H1 (cell line): Measurements from ENCODE around the gene TRAF3. TPM values are rescaled to one million over a fixed set of nuclear protein-coding genes. Genes with fewer than 3 reads are reported as not detected.

Source experiments
- CTCF ChIA-PET: fragments of 300-600 bp; sonication (Branson Sonifier 250); formaldehyde crosslinking; loops from one replicate; lab custom pipeline; 2021; ENCODE audit not compliant: partially characterized antibody; lab: Charles Lee
- POLR2A ChIA-PET: fragments of 300-600 bp; sonication (Branson Sonifier 250); formaldehyde crosslinking; loops from one replicate; lab custom pipeline; 2021; ENCODE audit warnings: inconsistent platforms; ENCODE audit not compliant: partially characterized antibody; lab: Charles Lee
- DNase-seq, 2 experiments: peaks; one replicate each; pipeline versions ENCODE4 v3.0.0 to v3.0.0-alpha.2; 2010 to 2022; ENCODE audit warnings: low spot score in 2 of 2, low read depth in 1 of 2, mixed read lengths in 1 of 2
- FAIRE-seq: peaks from 2 replicates; lab custom pipeline; 2011; peaks lifted over from hg19 to GRCh38; lab: Jason Lieb, UNC
- H2AFZ ChIP-seq: 2 replicates; pipeline ENCODE4 v1.8.1; 2012; ENCODE audit warnings: low read length, inconsistent platforms
- H2AK5ac ChIP-seq: 2 replicates; pipeline ENCODE4 v1.6.1; 2013; ENCODE audit warnings: low read depth, low read length
- H2BK120ac ChIP-seq: replicated peaks from 2 replicates; pipeline ENCODE3; 2013; ENCODE audit warnings: low read depth, low read length, inconsistent platforms
- H2BK12ac ChIP-seq: 2 replicates; pipeline ENCODE4 v1.6.1; 2013; ENCODE audit warnings: low read depth, low read length
- H2BK15ac ChIP-seq: 2 replicates; pipeline ENCODE4 v1.6.1; 2013; ENCODE audit warnings: low read length
- H2BK20ac ChIP-seq: 2 replicates; pipeline ENCODE4 v1.6.1; 2013; ENCODE audit warnings: low read length
- H2BK5ac ChIP-seq: 2 replicates; pipeline ENCODE4 v1.6.1; 2013; ENCODE audit warnings: low read depth, low read length
- H3K14ac ChIP-seq: 2 replicates; pipeline ENCODE4 v1.6.1; 2013; ENCODE audit warnings: inconsistent platforms; ENCODE audit not compliant: insufficient read length
- H3K18ac ChIP-seq: 2 replicates; pipeline ENCODE4 v1.6.1; 2013; ENCODE audit warnings: low read length; ENCODE audit errors: extremely low read depth
- H3K23ac ChIP-seq: 2 replicates; pipeline ENCODE4 v1.6.1; 2013; ENCODE audit warnings: inconsistent platforms; ENCODE audit not compliant: insufficient read length
- H3K23me2 ChIP-seq: 2 replicates; pipeline ENCODE4 v1.6.1; 2013; ENCODE audit warnings: low read depth, low read length
- H3K27ac ChIP-seq: 2 replicates; pipeline ENCODE4 v1.6.1; 2011; ENCODE audit warnings: low read depth, low read length, inconsistent platforms
- H3K27me3 ChIP-seq, 4 experiments: replicated peaks in 1 of 4; 1 replicate in 1 of 4; 2 replicates in 3 of 4; pipeline versions ENCODE4 v1.6.1 to v1.8.1; 2011 to 2013; ENCODE audit warnings: low read length in 3 of 4, mild to moderate bottlenecking in 3 of 4, inconsistent platforms in 2 of 4, mixed read lengths in 2 of 4, moderate library complexity in 1 of 4; ENCODE audit not compliant: control insufficient read depth in 3 of 4, insufficient read depth in 3 of 4; ENCODE audit errors: extremely low read depth in 1 of 4
- H3K36me3 ChIP-seq, 4 experiments: 2 replicates each; pipeline versions ENCODE4 v1.6.1 to v1.8.1; 2011 to 2013; ENCODE audit warnings: mild to moderate bottlenecking in 4 of 4, low read length in 3 of 4, moderate library complexity in 2 of 4, control low read depth in 1 of 4, inconsistent platforms in 1 of 4; ENCODE audit not compliant: insufficient read depth in 4 of 4, control insufficient read depth in 2 of 4
- H3K4ac ChIP-seq: replicated peaks from 2 replicates; pipeline ENCODE3; 2013; ENCODE audit warnings: low read length, low read depth, mixed read lengths, inconsistent platforms; ENCODE audit not compliant: insufficient read length
- H3K4me1 ChIP-seq, 4 experiments: replicated peaks in 1 of 4; 1 replicate in 1 of 4; 2 replicates in 3 of 4; pipeline versions ENCODE4 v1.6.1 to v1.8.1; 2011 to 2013; ENCODE audit warnings: low read length in 3 of 4, inconsistent platforms in 2 of 4, mixed read lengths in 1 of 4; ENCODE audit not compliant: insufficient read depth in 4 of 4, control insufficient read depth in 3 of 4
- H3K4me2 ChIP-seq, 2 experiments: 2 replicates each; pipeline versions ENCODE4 v1.6.1 to v1.8.1; 2011 to 2013; ENCODE audit warnings: low read depth in 2 of 2, low read length in 2 of 2, control low read depth in 1 of 2, inconsistent platforms in 1 of 2, mild to moderate bottlenecking in 1 of 2; ENCODE audit not compliant: insufficient read depth in 1 of 2
- H3K4me3 ChIP-seq, 4 experiments: fragments of 200-600, 300-600 bp in 1 of 4; sonication (generic), shearing (Covaris generic), sonication (Bioruptor Twin) in 1 of 4; 2 replicates each; pipeline versions ENCODE4 v1.5.1 to v1.8.1; 2011 to 2016; ENCODE audit warnings: low read length in 4 of 4, low read depth in 3 of 4, control low read depth in 2 of 4, inconsistent platforms in 2 of 4, mild to moderate bottlenecking in 2 of 4, mixed read lengths in 1 of 4, moderate library complexity in 1 of 4; ENCODE audit not compliant: insufficient read depth in 2 of 4; ENCODE audit errors: extremely low read depth in 1 of 4
- H3K56ac ChIP-seq: replicated peaks from 2 replicates; pipeline ENCODE3; 2013; ENCODE audit warnings: low read depth, mild to moderate bottlenecking, mixed read lengths, low read length, inconsistent platforms; ENCODE audit not compliant: insufficient read length
- H3K79me1 ChIP-seq: 2 replicates; pipeline ENCODE4 v1.6.1; 2013; ENCODE audit warnings: low read depth, low read length, control low read depth
- H3K79me2 ChIP-seq, 2 experiments: 2 replicates each; pipeline versions ENCODE4 v1.6.1 to v1.8.1; 2012 to 2013; ENCODE audit warnings: low read length in 2 of 2, mild to moderate bottlenecking in 2 of 2, inconsistent platforms in 1 of 2; ENCODE audit not compliant: insufficient read depth in 2 of 2, control insufficient read depth in 1 of 2
- H3K9ac ChIP-seq, 4 experiments: replicated peaks in 1 of 4; 1 replicate in 1 of 4; 2 replicates in 3 of 4; pipeline versions ENCODE4 v1.6.1 to v1.8.1; 2011 to 2013; ENCODE audit warnings: low read depth in 3 of 4, low read length in 3 of 4, control low read depth in 2 of 4, mild to moderate bottlenecking in 2 of 4, moderate library complexity in 2 of 4, inconsistent platforms in 1 of 4; ENCODE audit errors: extremely low read depth in 1 of 4
- H3K9me3 ChIP-seq, 2 experiments: 2 replicates each; pipeline versions ENCODE4 v1.6.1 to v1.8.1; 2012 to 2013; ENCODE audit warnings: mild to moderate bottlenecking in 2 of 2, moderate library complexity in 2 of 2, control low read depth in 1 of 2, inconsistent platforms in 1 of 2, low read depth in 1 of 2, low read length in 1 of 2, mixed read lengths in 1 of 2; ENCODE audit not compliant: insufficient read depth in 2 of 2
- H4K20me1 ChIP-seq, 2 experiments: replicated peaks in 1 of 2; 2 replicates each; pipeline versions ENCODE3 to v1.8.1; 2011 to 2013; ENCODE audit warnings: inconsistent platforms in 2 of 2, low read length in 2 of 2, mild to moderate bottlenecking in 1 of 2; ENCODE audit not compliant: insufficient read depth in 2 of 2, control insufficient read depth in 1 of 2
- H4K5ac ChIP-seq: 2 replicates; pipeline ENCODE4 v1.6.1; 2013; ENCODE audit warnings: low read length, low read depth, mixed read lengths, inconsistent platforms; ENCODE audit not compliant: insufficient read length
- H4K8ac ChIP-seq: 2 replicates; pipeline ENCODE4 v1.8.0; 2013; ENCODE audit warnings: mild to moderate bottlenecking, moderate library complexity, low read length, inconsistent platforms; ENCODE audit not compliant: insufficient read depth; ENCODE audit errors: extremely low read depth
- H4K91ac ChIP-seq: replicated peaks from 2 replicates; pipeline ENCODE3; 2013; ENCODE audit warnings: low read length, mixed read lengths, inconsistent platforms; ENCODE audit not compliant: insufficient read length
- CBX8 ChIP-seq: fragments of 300-800, 300-1000 bp; sonication (generic); IDR thresholded peaks from 2 replicates; pipeline ENCODE4 v1.7.1; 2016; ENCODE audit warnings: low read depth, low read length, borderline replicate concordance
- PHF8 ChIP-seq: fragments of 200-600 bp; sonication (generic); conservative IDR thresholded peaks from 2 replicates; pipeline ENCODE4 v1.7.1; 2012; ENCODE audit warnings: low read depth, mild to moderate bottlenecking, inconsistent platforms, low read length, moderate library complexity
- WGBS, 2 experiments: shearing (Covaris generic) in 1 of 2; methylation state at CpG; one replicate each; pipeline versions ENCODE4 v1.1.6 to v1.1.7; 2013 to 2015; ENCODE audit warnings: low lambda C conversion rate in 2 of 2, mixed read lengths in 2 of 2, inconsistent platforms in 1 of 2, low coverage in 1 of 2, missing lambda C conversion rate in 1 of 2; ENCODE audit not compliant: insufficient replicate concordance in 2 of 2, insufficient coverage in 1 of 2, insufficient read length in 1 of 2; ENCODE audit errors: extremely low coverage in 1 of 2, missing lambda C conversion rate in 1 of 2; 5-methylcytosine and 5-hydroxymethylcytosine counted together
- polyA plus RNA-seq, 7 experiments: library from polyadenylated mRNA; depleted of rRNA in 3 of 7; stranded (reverse) in 5 of 7; unstranded in 2 of 7; fragments of >200 nt in 5 of 7; fragments of 200-250 nt in 2 of 7; gene quantifications; 1 replicate in 5 of 7; 2 replicates in 1 of 7; 4 replicates in 1 of 7; pipeline versions ENCODE4 v1.2.1 to v1.2.3, GENCODE V29; 2011 to 2013; ENCODE audit warnings: missing spikeins in 2 of 7, mixed read lengths in 2 of 7
- total RNA-seq: library from RNA; stranded (reverse); fragmentation: NEBNext Ultra II Directional; extraction: Animal tissue kit (Norgen Biotek cat#: 25700); gene quantifications from 2 replicates; pipeline ENCODE4 v1.2.1, GENCODE V29; 2021

TRAF3 gene
- total and polyA plus RNA-seq, 2 of the 8 experiments (the other 6 are each of a cell fraction or from before 2014, with no cell fraction given) = 5.8 to 12.1 TPM

DNA sequence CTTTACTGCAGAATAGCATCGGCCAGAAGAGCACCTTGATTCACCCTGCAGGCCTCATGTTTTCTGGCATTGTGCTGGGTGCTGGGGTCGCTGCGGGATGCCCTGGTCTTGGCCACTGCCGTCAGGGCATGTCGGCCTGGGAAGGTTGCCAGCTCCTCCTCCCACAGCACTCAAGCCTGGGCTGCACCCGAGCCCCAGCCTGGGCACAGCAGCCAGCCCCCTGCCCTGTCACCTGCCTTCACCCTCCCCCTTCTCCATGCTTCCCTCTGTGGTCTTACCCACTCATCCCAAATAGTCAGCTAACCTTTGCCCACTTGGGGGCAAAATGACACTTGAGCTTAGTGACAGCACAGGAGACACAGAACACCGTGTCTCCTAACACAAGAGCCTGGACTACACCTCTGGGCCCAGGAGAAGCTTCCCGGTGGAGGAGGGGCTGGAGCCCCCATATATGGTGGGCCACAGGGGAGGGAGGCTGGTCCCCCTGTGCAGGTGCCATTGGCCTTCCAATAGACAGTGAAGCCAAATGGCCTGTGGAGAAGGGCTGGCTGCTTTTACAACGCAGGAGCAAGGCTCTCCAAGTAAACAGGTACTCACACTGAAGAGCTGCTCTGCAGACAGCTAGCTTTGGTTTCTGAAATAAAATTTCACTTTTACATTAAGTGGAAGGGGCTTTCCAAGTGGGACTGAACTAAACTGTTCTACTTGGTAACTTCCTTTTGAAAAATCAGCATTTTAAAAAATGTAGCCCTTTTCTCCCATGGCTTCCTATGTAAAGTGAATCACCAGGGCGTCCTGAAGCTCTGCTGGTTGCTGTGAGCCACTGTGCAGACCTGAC lies 94.0 kb downstream of the TRAF3 start:
- no peak overlapping the region for H2AFZ ChIP-seq
- DNase-seq = no peak
- H3K79me1 ChIP-seq = no peaks in the 10 kb centered on the region
- no peak overlapping the region for H2BK5ac ChIP-seq
- H3K9ac ChIP-seq = no peak overlapping the region
- H3K23ac ChIP-seq = no peak overlapping the region
- H3K27me3 ChIP-seq = no peaks in the 10 kb centered on the region
- H3K36me3 ChIP-seq = peaks cover 0 to 6% (median 3%) of the 10 kb centered on the region in 4 experiments; a peak in 4 of 8 replicates
- H3K4me2 ChIP-seq = no peak overlapping the region
- no peak overlapping the region for H2BK15ac ChIP-seq
- no peaks in the 10 kb centered on the region for H3K23me2 ChIP-seq
- ChIA-PET POLR2A (interaction anchor here (0.7 kb wide), 1 partner anchor 51 kb away, joined by 3 read pairs; the partner anchor contains the start of gene AMN), CTCF (interaction anchor here (0.6 to 1.6 kb wide), 10 partner anchors 10 to 177 kb away, joined by 3 to 5 read pairs (median 4); no protein-coding TSS in a partner anchor)
- no peak overlapping the region for H4K8ac ChIP-seq
- no peaks in the 10 kb centered on the region; a peak in 2 of 7 replicates for H3K4me1 ChIP-seq
- H4K91ac ChIP-seq = no peak overlapping the region
- no peak overlapping the region for H2BK120ac ChIP-seq
- H2BK20ac ChIP-seq = no peak overlapping the region
- H3K56ac ChIP-seq = no peak overlapping the region
- no peak overlapping the region for H3K14ac ChIP-seq
- no peak overlapping the region for H3K18ac ChIP-seq
- no peaks in the 10 kb centered on the region for H3K9me3 ChIP-seq
- no peak overlapping the region for H2BK12ac ChIP-seq
- FAIRE-seq = no peak
- no peak overlapping the region for H4K5ac ChIP-seq
- H3K4me3 ChIP-seq = no peak overlapping the region
- TF ChIP-seq PHF8 (no peak), CBX8 (no peak)
- no peak overlapping the region for H3K27ac ChIP-seq
- 0 out of 2 replicates have a peak overlapping the region, but pooled peaks have one; percentile 53 for H2AK5ac ChIP-seq
- no peaks in the 10 kb centered on the region for H3K79me2 ChIP-seq
- 94% methylated on average over 10 of the region's 10 CpGs; no CpG with 5 or more reads in 1 of the 2 experiments for WGBS, 2 experiments
- H4K20me1 ChIP-seq = no peaks in the 10 kb centered on the region
- H3K4ac ChIP-seq = no peak overlapping the region
